ENCODE data around the gene CHRNA9.
A peak's percentile ranks its signal among the peaks of the same experiment; 100 is the strongest.

Gene CHRNA9

GRCh38 chr4:40330536-40330935 is 4.6 kb upstream of the CHRNA9 start:
- TF ChIP-seq CTCF (IDR thresholded peaks at IDR 0.05; ENCODE audit: insufficient read depth, low read depth, low read length, missing control alignments) = no peak
- no peak for DNase-seq (ENCODE audit: low read depth)
- no peak overlapping the region for H3K4me3 ChIP-seq (ENCODE audit: low read length)

DNA sequence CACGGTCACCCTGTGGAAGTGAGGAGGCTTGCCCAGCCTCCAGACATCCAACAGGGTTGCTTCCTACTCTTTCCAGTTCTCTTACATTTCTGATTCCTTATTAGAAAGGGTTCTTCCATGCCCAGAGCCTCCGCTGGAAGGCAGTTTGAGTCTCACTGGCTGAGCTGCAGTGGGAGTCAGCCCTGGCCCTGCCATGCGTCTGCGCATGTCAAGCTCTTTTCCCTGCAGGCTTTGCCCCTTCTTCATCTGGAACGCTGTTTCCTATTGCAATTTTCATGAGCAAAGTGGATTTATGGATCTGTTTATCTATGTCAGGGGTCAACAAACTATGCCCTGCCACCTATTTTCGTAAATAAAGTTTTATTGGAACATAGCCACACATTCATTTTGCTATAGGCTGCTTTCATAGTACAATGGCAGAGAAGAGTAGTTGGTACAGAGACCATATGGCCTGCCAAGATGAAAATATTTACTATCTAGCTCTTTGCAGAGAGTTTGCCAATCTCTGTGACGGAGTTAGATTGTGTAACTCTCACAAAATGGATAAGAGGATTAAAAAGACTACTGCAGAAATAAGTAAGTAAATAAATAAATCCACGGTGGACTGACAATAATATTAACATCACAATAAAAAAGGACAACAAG is 3.9 kb upstream of the CHRNA9 start:
- no peak overlapping the region for H3K4me3 ChIP-seq (ENCODE audit: low read length)
- TF ChIP-seq CTCF (IDR thresholded peaks at IDR 0.05; ENCODE audit: insufficient read depth, low read depth, low read length, missing control alignments) = no peak
- DNase-seq (ENCODE audit: low read depth) = no peak

DNA sequence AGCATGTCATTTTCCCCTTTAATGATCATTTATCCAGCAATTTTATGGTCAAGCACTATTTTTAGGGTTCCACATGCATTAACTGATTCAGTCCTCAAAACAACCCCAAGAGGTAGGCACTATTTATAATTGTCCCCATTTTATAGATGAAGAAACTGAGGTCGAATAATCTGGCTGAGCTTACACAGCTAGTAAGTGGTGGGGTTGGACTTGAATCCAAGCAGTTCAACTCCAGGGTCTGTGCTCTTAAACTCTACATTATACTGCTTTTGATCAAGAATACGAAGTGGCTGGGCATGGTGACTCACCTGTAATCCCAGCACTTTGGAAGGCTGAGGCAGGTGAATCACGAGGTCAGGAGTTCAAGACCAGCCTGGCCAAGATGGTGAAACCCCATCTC is 3.2 kb upstream of the CHRNA9 start:
- no peak overlapping the region for H3K4me3 ChIP-seq (ENCODE audit: low read length)
- DNase-seq (ENCODE audit: low read depth) = no peak
- no peak for TF ChIP-seq CTCF (IDR thresholded peaks at IDR 0.05; ENCODE audit: insufficient read depth, low read depth, low read length, missing control alignments)

DNA sequence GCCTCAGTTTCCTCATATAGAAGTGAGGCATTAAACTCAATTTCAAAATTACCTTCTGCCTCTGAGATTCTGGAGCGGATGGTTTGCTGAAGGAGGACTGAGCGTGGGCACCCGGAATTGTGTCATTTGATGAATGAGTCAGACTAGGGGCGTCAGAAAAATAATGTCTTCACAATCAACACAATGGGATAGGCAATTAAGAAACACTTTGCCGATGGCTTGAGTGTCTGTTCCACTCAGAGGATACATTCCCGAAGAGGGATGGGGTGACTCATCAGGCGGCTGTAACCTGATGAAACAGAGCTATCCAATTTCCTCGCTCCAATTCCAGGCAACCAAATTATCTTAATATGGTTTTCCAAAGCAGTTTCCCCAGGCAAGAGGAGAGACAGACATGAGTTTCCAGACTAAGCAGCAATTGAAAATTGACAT is 1.2 kb upstream of the CHRNA9 start:
- no peak for TF ChIP-seq CTCF (IDR thresholded peaks at IDR 0.05; ENCODE audit: insufficient read depth, low read depth, low read length, missing control alignments)
- peak; percentile 94 for DNase-seq (ENCODE audit: low read depth)
- no peak overlapping the region for H3K4me3 ChIP-seq (ENCODE audit: low read length)

GRCh38 chr4:40335525-40335894 is 377 bp downstream of the CHRNA9 start:
- peak; percentile 79 for DNase-seq (ENCODE audit: low read depth)
- H3K4me3 ChIP-seq (ENCODE audit: low read length) = no peak overlapping the region
- no peak for TF ChIP-seq CTCF (IDR thresholded peaks at IDR 0.05; ENCODE audit: insufficient read depth, low read depth, low read length, missing control alignments)

DNA sequence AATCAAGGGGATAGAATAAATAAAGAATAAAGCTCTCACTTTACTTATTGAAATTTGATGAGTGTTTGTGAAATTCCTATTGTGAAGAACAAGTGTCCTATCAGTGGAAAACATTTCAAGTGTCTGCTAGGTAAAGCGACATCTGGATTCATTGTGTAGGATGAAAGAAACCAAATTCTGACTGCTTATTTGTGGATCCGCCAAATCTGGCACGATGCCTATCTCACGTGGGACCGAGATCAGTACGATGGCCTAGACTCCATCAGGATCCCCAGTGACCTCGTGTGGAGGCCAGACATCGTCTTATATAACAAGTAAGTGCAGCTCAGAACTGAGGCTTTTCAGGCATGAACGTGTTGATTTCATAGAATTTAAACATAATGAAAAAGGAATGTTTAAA is 1.9 kb downstream of the CHRNA9 start:
- TF ChIP-seq CTCF (IDR thresholded peaks at IDR 0.05; ENCODE audit: insufficient read depth, low read depth, low read length, missing control alignments) = no peak
- H3K4me3 ChIP-seq (ENCODE audit: low read length) = no peak overlapping the region
- no peak for DNase-seq (ENCODE audit: low read depth)

- H3K4me3 ChIP-seq (ENCODE audit: low read length) = no peak overlapping the region
- DNase-seq (ENCODE audit: low read depth) = no peak
- TF ChIP-seq CTCF (IDR thresholded peaks at IDR 0.05; ENCODE audit: insufficient read depth, low read depth, low read length, missing control alignments) = no peak
These were observed 2.4 kb downstream of the CHRNA9 start for GRCh38 chr4:40337523-40337922.
